Astrocyte (in vitro differentiated cells and primary cell): Measurements from ENCODE around the gene TBC1D8.

ENCODE experiments used
- CTCF ChIP-seq: IDR thresholded peaks from 2 replicates; pipeline ENCODE4 v1.5.1; 2011; ENCODE audit warnings: low read depth, mild to moderate bottlenecking, inconsistent platforms, low read length, moderate library complexity; ENCODE audit not compliant: insufficient read depth
- EZH2 ChIP-seq: IDR thresholded peaks from 2 replicates; pipeline ENCODE4 v1.6.1; 2012; ENCODE audit warnings: mild to moderate bottlenecking, low read length, inconsistent platforms; ENCODE audit not compliant: insufficient read depth

- TF ChIP-seq EZH2 (no peak), CTCF (no peak)
Observed at GRCh38 chr2:101037161-101037755, 113.9 kb downstream of the TBC1D8 start.
